Activated T-cell treated with anti-CD3 and anti-CD28 coated beads, Interleukin-2, amount 50 U/mL, for 48 hours (primary cell): Measurements from ENCODE around the gene MYH9.
A peak's percentile ranks its signal among the peaks of the same experiment; 100 is the strongest.

Experiments used
- DNase-seq, 2 experiments: peaks; one replicate each; pipeline ENCODE4 v3.0.0-alpha.2; 2020

Gene MYH9

GRCh38 chr22:36385491-36386350 lies 2.0 kb downstream of the MYH9 start:
- peak; percentile 80 to 81 for DNase-seq

- peak; percentile 56 for DNase-seq
These were observed 2.8 kb downstream of the MYH9 start for GRCh38 chr22:36384766-36385481.

GRCh38 chr22:36383110-36383581 lies 4.6 kb downstream of the MYH9 start:
- DNase-seq: peak; percentile 76

GRCh38 chr22:36381513-36382128 lies 6.1 kb downstream of the MYH9 start:
- no peak for DNase-seq

- peak in 1 of 2 experiments; percentile 63 for DNase-seq
These were observed 8.0 kb downstream of the MYH9 start for GRCh38 chr22:36379593-36380361.

- no peak for DNase-seq
These were observed 8.9 kb downstream of the MYH9 start for GRCh38 chr22:36378869-36379217.

GRCh38 chr22:36378080-36378868 lies 9.5 kb downstream of the MYH9 start:
- peak in 1 of 2 experiments; percentile 18 for DNase-seq

- DNase-seq: peak in 1 of 2 experiments; percentile 67
These were observed 10.6 kb downstream of the MYH9 start for GRCh38 chr22:36377022-36377631.

GRCh38 chr22:36376265-36376664 lies 11.5 kb downstream of the MYH9 start:
- DNase-seq: no peak

GRCh38 chr22:36375071-36375980 lies 12.4 kb downstream of the MYH9 start:
- DNase-seq: no peak

GRCh38 chr22:36374603-36375024 lies 13.2 kb downstream of the MYH9 start:
- DNase-seq: peak; percentile 75 to 80

- peak in 1 of 2 experiments; percentile 41 for DNase-seq
These were observed 14.5 kb downstream of the MYH9 start for GRCh38 chr22:36373258-36373579.

GRCh38 chr22:36371920-36372319 lies 15.8 kb downstream of the MYH9 start:
- no peak for DNase-seq

GRCh38 chr22:36369922-36370791 lies 17.6 kb downstream of the MYH9 start:
- DNase-seq: peak in 1 of 2 experiments; percentile 56

- peak in 1 of 2 experiments; percentile 72 for DNase-seq
These were observed 18.5 kb downstream of the MYH9 start for GRCh38 chr22:36369004-36369921.

- DNase-seq: peak in 1 of 2 experiments; percentile 58
These were observed 19.3 kb downstream of the MYH9 start for GRCh38 chr22:36368359-36368983.

- no peak for DNase-seq
These were observed 20.3 kb downstream of the MYH9 start for GRCh38 chr22:36367479-36367878.

GRCh38 chr22:36367066-36367465 lies 20.7 kb downstream of the MYH9 start:
- peak in 1 of 2 experiments; percentile 26 for DNase-seq
